ENCODE data around the gene MRPS27. TPM values are rescaled to one million over a fixed set of nuclear protein-coding genes. Genes with fewer than 3 reads are reported as not detected.

Gene MRPS27
- total and polyA plus RNA-seq, 9 donors, result 33.4 to 108 (median 57.9) TPM

DNA sequence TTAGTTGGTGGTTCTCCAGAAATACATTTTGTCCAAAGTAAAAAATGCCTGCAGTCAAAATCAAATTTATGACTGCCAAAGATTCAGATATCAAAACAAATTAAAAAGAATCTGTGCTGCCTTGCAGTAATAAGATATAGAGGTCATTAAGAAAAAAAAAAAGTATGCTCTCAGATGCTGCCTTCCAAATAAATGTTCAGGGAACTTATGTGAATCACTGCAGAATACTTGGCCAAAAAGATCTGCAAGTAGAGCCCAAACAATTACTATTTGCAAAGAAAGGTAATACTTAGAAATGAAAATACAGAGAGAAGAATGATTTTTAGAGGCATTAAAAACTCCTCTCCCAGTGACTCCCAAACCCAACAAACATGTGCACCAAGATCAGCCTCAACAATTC is 52.4 kb downstream of the MRPS27 start:
- Histone ChIP-seq H3K9me3 (no peaks in the 10 kb centered on the region), H3K27me3 (no peaks in the 10 kb centered on the region), H3K4me3 (no peak overlapping the region), H3K27ac (no peak overlapping the region), H3K4me1 (ENCODE audit: insufficient read depth) (no peaks in the 10 kb centered on the region), H3K36me3 (no peaks in the 10 kb centered on the region)
- DNase-seq, result no peak
- intact Hi-C loops (cut with DNase I), result no loop called here
- TF ChIP-seq POLR2A (IDR thresholded peaks at IDR 0.05) (no peak), CTCF (IDR thresholded peaks at IDR 0.05) (no peak), EP300 (IDR thresholded peaks at IDR 0.05) (no peak)

DNA sequence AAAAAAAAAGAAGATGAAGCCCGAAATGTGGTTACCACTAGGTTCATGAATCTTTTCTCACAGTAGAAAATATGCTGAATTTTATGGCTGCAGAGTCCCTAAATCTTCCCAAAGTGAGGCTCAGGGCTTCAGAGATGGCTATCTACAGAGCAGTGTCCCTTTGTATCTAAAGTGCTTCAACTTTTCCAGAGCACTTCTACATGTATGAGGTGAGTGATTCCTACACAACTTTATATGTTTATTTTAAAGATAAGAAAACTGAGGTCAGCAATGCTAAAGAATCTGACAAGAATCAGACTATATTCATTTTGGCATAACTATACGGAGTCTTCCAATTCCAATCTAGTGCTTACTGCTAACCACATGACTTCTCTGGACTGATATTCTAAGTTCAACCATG is 53.2 kb downstream of the MRPS27 start:
- intact Hi-C loops (cut with DNase I), result no loop called here
- TF ChIP-seq POLR2A (IDR thresholded peaks at IDR 0.05) (no peak), CTCF (IDR thresholded peaks at IDR 0.05) (no peak), EP300 (IDR thresholded peaks at IDR 0.05) (no peak)
- no peaks in the 10 kb centered on the region for H3K4me1 ChIP-seq (ENCODE audit: insufficient read depth)

DNA sequence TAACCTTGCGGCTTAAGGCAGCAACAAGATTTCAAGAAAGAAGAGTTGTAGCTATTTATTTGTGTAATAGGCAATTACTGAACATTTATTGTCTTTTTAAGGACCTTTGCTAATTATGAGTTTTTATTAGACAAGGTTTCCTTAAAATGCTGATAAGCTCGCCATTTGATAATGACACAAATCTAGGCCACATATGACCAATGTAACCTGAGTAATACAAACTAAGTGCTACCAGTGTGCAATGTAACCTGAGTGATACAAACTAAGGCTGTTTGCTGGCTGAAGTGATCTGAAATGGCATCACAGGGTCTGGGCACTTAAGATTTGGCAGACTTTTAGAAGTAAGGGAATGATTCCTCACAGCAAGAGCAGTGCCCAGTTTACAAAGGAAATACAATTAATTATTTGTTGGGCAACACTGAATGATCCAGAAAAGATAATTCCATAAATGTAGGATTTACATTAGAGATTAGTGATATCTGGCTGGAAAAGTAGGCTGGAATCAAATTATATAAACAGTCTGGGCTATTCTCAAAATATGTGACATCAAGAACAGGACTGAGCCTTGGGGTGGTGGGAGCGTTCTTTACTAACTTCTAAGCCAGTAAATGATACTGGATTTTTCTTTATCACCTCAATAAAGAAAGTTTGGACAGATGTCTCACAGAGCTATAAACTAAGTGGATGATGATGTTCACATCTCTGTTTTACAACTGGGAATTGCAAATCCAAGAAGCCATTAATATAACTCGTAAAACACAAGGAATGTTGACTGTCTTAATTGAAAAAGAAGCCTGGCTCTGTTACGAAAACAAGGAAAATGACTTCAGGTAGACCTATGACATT is 54.8 kb downstream of the MRPS27 start:
- intact Hi-C loops (cut with DNase I), result no loop called here
- Histone ChIP-seq H3K36me3 (no peaks in the 10 kb centered on the region), H3K9me3 (no peaks in the 10 kb centered on the region), H3K27me3 (no peaks in the 10 kb centered on the region), H3K27ac (no peak overlapping the region), H3K4me3 (no peak overlapping the region), H3K4me1 (ENCODE audit: insufficient read depth) (no peaks in the 10 kb centered on the region)
- TF ChIP-seq EP300 (IDR thresholded peaks at IDR 0.05) (no peak), CTCF (IDR thresholded peaks at IDR 0.05) (no peak), POLR2A (IDR thresholded peaks at IDR 0.05) (no peak)
- WGBS, 3 donors, result 91 to 97% (median 95%) methylated on average over 5 of the region's 5 CpGs
- DNase-seq, result no peak

More for the DNA sequence above, 53.2 kb downstream of the MRPS27 start:
- Histone ChIP-seq H3K4me3 (no peak overlapping the region), H3K27me3 (no peaks in the 10 kb centered on the region), H3K36me3 (no peaks in the 10 kb centered on the region), H3K27ac (no peak overlapping the region), H3K9me3 (no peaks in the 10 kb centered on the region)
- WGBS, 3 donors, result 82 to 95% (median 92%) methylated on average over 2 of the region's 2 CpGs
- DNase-seq, result no peak

DNA sequence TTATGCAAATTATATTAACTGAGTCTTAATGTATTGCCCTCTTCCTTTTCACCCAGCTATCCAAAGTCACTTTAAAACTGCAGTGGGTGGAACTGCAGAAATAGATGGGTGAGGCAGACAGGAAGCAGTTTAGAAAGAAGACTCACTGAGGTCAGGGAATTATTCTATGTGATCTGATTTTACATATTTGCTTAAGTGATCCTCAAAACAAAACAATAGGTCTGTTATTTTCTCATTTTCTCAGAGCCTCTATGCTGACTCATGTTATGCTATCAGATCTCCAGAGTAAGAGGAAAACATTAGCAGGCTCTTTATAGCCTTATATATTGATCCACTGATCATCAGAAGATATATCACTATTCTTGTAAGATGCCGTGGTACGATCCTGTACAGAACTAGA is 63.5 kb downstream of the MRPS27 start:
- Histone ChIP-seq H3K27me3 (no peaks in the 10 kb centered on the region), H3K9me3 (no peaks in the 10 kb centered on the region), H3K27ac (no peak overlapping the region), H3K36me3 (no peaks in the 10 kb centered on the region), H3K4me3 (no peak overlapping the region), H3K4me1 (ENCODE audit: insufficient read depth) (no peaks in the 10 kb centered on the region)
- no peak for TF ChIP-seq POLR2A (IDR thresholded peaks at IDR 0.05)
- no peak for TF ChIP-seq EP300 (IDR thresholded peaks at IDR 0.05)
- TF ChIP-seq CTCF (IDR thresholded peaks at IDR 0.05), result no peak
- WGBS, 3 donors, result 93 to 94% (median 93%) methylated on average over 2 of the region's 2 CpGs
- intact Hi-C loops (cut with DNase I), result no loop called here
- DNase-seq, result no peak
